Tibial artery (tissue), 4 donors: ENCODE measurements around the gene TMEM9B.
A peak's percentile ranks its signal among the peaks of the same experiment; 100 is the strongest.

ENCODE experiments used
- DNase-seq, 2 donors: peaks; one replicate each; pipeline ENCODE4 v3.0.0-alpha.2; 2019
- H3K27ac ChIP-seq, 2 donors: fragments of 200-600 bp; sonication (generic) in 1 of 2; 1 replicate in 1 of 2; 2 replicates in 1 of 2; pipeline ENCODE4 v1.5.1; 2018 to 2019; ENCODE audit warnings: mild to moderate bottlenecking in 1 of 2
- H3K27me3 ChIP-seq, 2 donors: fragments of 200-600 bp; sonication (generic) in 1 of 2; one replicate each; pipeline versions ENCODE4 v1.5.1 to v1.6.0; 2016 to 2019
- H3K36me3 ChIP-seq, 3 donors: fragments of 200-600 bp; sonication (generic) in 2 of 3; one replicate each; pipeline ENCODE4 v1.5.1; 2016 to 2019; ENCODE audit warnings: mild to moderate bottlenecking in 2 of 3
- H3K4me1 ChIP-seq, 4 donors: fragments of 200-600 bp; sonication (generic) in 2 of 4; 1 replicate in 3 of 4; 2 replicates in 1 of 4; pipeline ENCODE4 v1.5.1; 2016 to 2019
- H3K4me3 ChIP-seq, 2 donors: fragments of 200-600 bp; sonication (generic) in 1 of 2; 1 replicate in 1 of 2; 2 replicates in 1 of 2; pipeline ENCODE4 v1.5.1; 2018 to 2019; ENCODE audit warnings: mild to moderate bottlenecking in 2 of 2
- H3K9me3 ChIP-seq, 3 donors: fragments of 200-600 bp; sonication (generic) in 1 of 3; one replicate each; pipeline ENCODE4 v1.5.1; 2016 to 2019
- CTCF ChIP-seq, 2 experiments: fragments of 200-600 bp in 1 of 2; fragments of 450-650 bp in 1 of 2; IDR thresholded peaks; one replicate each; pipeline ENCODE4 v1.5.1; 2017 to 2019; ENCODE audit warnings: antibody characterized with exemption in 2 of 2, mild to moderate bottlenecking in 1 of 2, moderate library complexity in 1 of 2
- intact Hi-C: fragments of 100-400 bp; cut with DNase I; formaldehyde crosslinking; loops from one replicate; pipeline ENCODE4 v1.15.0; 2023; ENCODE audit warnings: low total_unique reads

Gene TMEM9B

GRCh38 chr11:8925711-8926110, 38.5 kb downstream of the TMEM9B start:
- intact Hi-C loops = no loop called here
- no peaks in the 10 kb centered on the region for H3K9me3 ChIP-seq
- no peak overlapping the region for H3K4me3 ChIP-seq
- no peak for DNase-seq
- TF ChIP-seq CTCF (IDR thresholded peaks at IDR 0.05) = no peak
- no peaks in the 10 kb centered on the region for H3K27me3 ChIP-seq
- no peaks in the 10 kb centered on the region for H3K4me1 ChIP-seq
- H3K27ac ChIP-seq = no peak overlapping the region
- peaks cover 16 to 45% (median 31%) of the 10 kb centered on the region in 3 donors for H3K36me3 ChIP-seq

GRCh38 chr11:8922691-8923090, 41.6 kb downstream of the TMEM9B start:
- H3K27ac ChIP-seq = no peak overlapping the region

GRCh38 chr11:8917157-8917825, 47.0 kb downstream of the TMEM9B start:
- peaks cover 0 to 47% (median 34%) of the 10 kb centered on the region in 4 donors for H3K4me1 ChIP-seq
- DNase-seq = no peak
- H3K9me3 ChIP-seq = no peaks in the 10 kb centered on the region
- no peaks in the 10 kb centered on the region for H3K27me3 ChIP-seq
- H3K36me3 ChIP-seq = peaks cover 28 to 45% (median 39%) of the 10 kb centered on the region in 3 donors
- TF ChIP-seq CTCF (IDR thresholded peaks at IDR 0.05) = no peak
- peak overlapping the region; percentile 64 to 70 for H3K27ac ChIP-seq
- H3K4me3 ChIP-seq = peak overlapping the region; percentile 0 to 17
- intact Hi-C loops = loop anchor here (5.0 kb wide), 2 partner anchors 40 to 220 kb away; no protein-coding TSS in a partner anchor

More at GRCh38 chr11:8922691-8923090, 41.6 kb downstream of the TMEM9B start:
- Histone ChIP-seq H3K4me1 (peaks cover 0 to 6% (median 4%) of the 10 kb centered on the region in 4 donors), H3K9me3 (no peaks in the 10 kb centered on the region), H3K4me3 (no peak overlapping the region), H3K27me3 (no peaks in the 10 kb centered on the region), H3K36me3 (peaks cover 35 to 74% (median 56%) of the 10 kb centered on the region in 3 donors)
- TF ChIP-seq CTCF (IDR thresholded peaks at IDR 0.05) = no peak
- intact Hi-C loops = no loop called here
- no peak for DNase-seq

- no peaks in the 10 kb centered on the region for H3K9me3 ChIP-seq
- peaks cover 0 to 60% (median 40%) of the 10 kb centered on the region in 4 donors for H3K4me1 ChIP-seq
- peak overlapping the region; percentile 23 to 37 for H3K4me3 ChIP-seq
- intact Hi-C loops = loop anchor here (5.0 kb wide), 2 partner anchors 43 to 223 kb away; no protein-coding TSS in a partner anchor
- H3K27me3 ChIP-seq = no peaks in the 10 kb centered on the region
- H3K36me3 ChIP-seq = peaks cover 9 to 18% (median 15%) of the 10 kb centered on the region in 3 donors
- no peak for TF ChIP-seq CTCF (IDR thresholded peaks at IDR 0.05)
- peak overlapping the region; percentile 66 to 68 for H3K27ac ChIP-seq
- DNase-seq = no peak
Measured at GRCh38 chr11:8914661-8915018, 49.6 kb downstream of the TMEM9B start.

- Histone ChIP-seq H3K27ac (peak overlapping the region; percentile 66 to 68), H3K4me3 (peak overlapping the region; percentile 23 to 37), H3K36me3 (peaks cover 4 to 13% (median 9%) of the 10 kb centered on the region in 3 donors), H3K27me3 (no peaks in the 10 kb centered on the region), H3K4me1 (peaks cover 0 to 61% (median 41%) of the 10 kb centered on the region in 4 donors), H3K9me3 (no peaks in the 10 kb centered on the region)
- peak; percentile 53 to 58 for TF ChIP-seq CTCF (IDR thresholded peaks at IDR 0.05)
- no peak for DNase-seq
- intact Hi-C loops = no loop called here
Measured at GRCh38 chr11:8913961-8914660, 50.1 kb downstream of the TMEM9B start.
